ENCODE data around the gene DERA. TPM values are rescaled to one million over a fixed set of nuclear protein-coding genes. Genes with fewer than 3 reads are reported as not detected.

Gene DERA
- total and polyA plus RNA-seq, 2 of the 13 experiments (the other 11 are each of a cell fraction or from before 2014, with no cell fraction given): 24.0 to 51.3 TPM

GRCh38 chr12:15932327-15932726, 21.2 kb downstream of the DERA start:
- no peak overlapping the region for H2AFZ ChIP-seq (ENCODE audit: low read length)
- H3K27me3 ChIP-seq (ENCODE audit: control insufficient read depth in 1 of 2, insufficient read depth in 2 of 2, low read length in 2 of 2): no peaks in the 10 kb centered on the region
- ATAC-seq (no peak), FAIRE-seq (no peak), DNase-seq (ENCODE audit: low spot score) (no peak)
- ChIA-PET CTCF (ENCODE audit: low intra/inter-chr PET ratio, low total read pairs) (no interaction called here), POLR2A (no interaction called here)
- no peak overlapping the region for H3K4me2 ChIP-seq (ENCODE audit: low read depth, low read length)
- H3K36me3 ChIP-seq (replicated peaks in 1 of 2; ENCODE audit: control insufficient read depth in 1 of 2, insufficient read depth in 2 of 2, low read length in 2 of 2): no peaks in the 10 kb centered on the region; a peak in 1 of 5 replicates
- intact Hi-C loops (cut with micrococcal nuclease; ENCODE audit: unreplicated experiment) (no loop called here), in situ Hi-C loops (cut with HindIII; ENCODE audit: extremely low pct_ligation_motif_present, low pct_unique_long_range_greater_than_20kb) (no loop called here)
- no peaks in the 10 kb centered on the region for H3K9me3 ChIP-seq (ENCODE audit: low read length)
- no TSS peak for BruUV-seq (replicated peaks)
- H4K20me1 ChIP-seq (ENCODE audit: insufficient read depth, low read length): no peaks in the 10 kb centered on the region
- no peak overlapping the region for H3K9ac ChIP-seq (ENCODE audit: insufficient read depth, low read depth, low read length)
- 94% methylated on average over 1 of the region's 1 CpG for WGBS (ENCODE audit: low lambda C conversion rate)
- H3K4me1 ChIP-seq (ENCODE audit: insufficient read depth, low read length): peaks cover 14% of the 10 kb centered on the region
- no peaks in the 10 kb centered on the region for H3K79me2 ChIP-seq (ENCODE audit: insufficient read depth, low read length)
- H3K4me3 ChIP-seq (replicated peaks in 1 of 3; ENCODE audit: insufficient read depth in 1 of 3, low read depth in 2 of 3, low read length in 3 of 3): no peak overlapping the region
- TF ChIP-seq HNF4G (IDR thresholded peaks at IDR 0.05; ENCODE audit: borderline replicate concordance, low read depth, low read length) (no peak), HNF4G (CRISPR knock-in tag; IDR thresholded peaks at IDR 0.05; ENCODE audit: borderline replicate concordance, low read depth) (no peak), ZBTB42 (CRISPR knock-in tag; IDR thresholded peaks at IDR 0.05) (no peak), SP2 (CRISPR knock-in tag; IDR thresholded peaks at IDR 0.05) (no peak), HIVEP1 (CRISPR knock-in tag; IDR thresholded peaks at IDR 0.05) (no peak), ZNF567 (CRISPR knock-in tag; IDR thresholded peaks at IDR 0.05; ENCODE audit: borderline replicate concordance) (no peak), CERS6 (CRISPR knock-in tag; IDR thresholded peaks at IDR 0.05) (no peak), ZNF431 (CRISPR knock-in tag; IDR thresholded peaks at IDR 0.05; ENCODE audit: borderline replicate concordance, low read depth) (no peak), RCOR2 (CRISPR knock-in tag; IDR thresholded peaks at IDR 0.05) (no peak), TIGD3 (CRISPR knock-in tag; IDR thresholded peaks at IDR 0.05; ENCODE audit: borderline replicate concordance) (no peak), PAXIP1 (CRISPR knock-in tag; conservative IDR thresholded peaks at IDR 0.05) (no peak), MTF2 (CRISPR knock-in tag; IDR thresholded peaks at IDR 0.05; ENCODE audit: borderline replicate concordance) (no peak), RELA (CRISPR knock-in tag; IDR thresholded peaks at IDR 0.05) (no peak), SALL1 (CRISPR knock-in tag; IDR thresholded peaks at IDR 0.05) (no peak), EED (CRISPR knock-in tag; IDR thresholded peaks at IDR 0.05) (no peak), GMEB2 (CRISPR knock-in tag; IDR thresholded peaks at IDR 0.05; ENCODE audit: low read depth) (no peak), ZNF24 (IDR thresholded peaks at IDR 0.05) (no peak)
- peak overlapping the region; percentile 17 for H3K27ac ChIP-seq (ENCODE audit: extremely low read length, insufficient read depth, low read length)

All from HepG2 (cell line).